A549 (cell line): ENCODE data around the gene ZFYVE28. TPM values are rescaled to one million over a fixed set of nuclear protein-coding genes. Genes with fewer than 3 reads are reported as not detected.

Source experiments
- ATAC-seq, 2 experiments: fragments of 200-7000 bp in 1 of 2; fragments of >200 bp in 1 of 2; cut with Nextera tagmentation in 1 of 2; cut with Tn5 transposase in 1 of 2; 3 replicates each; pipeline versions ENCODE4 v1.8.0 to v1.9.1; 2018 to 2020; ENCODE audit warnings: mild to moderate bottlenecking in 1 of 2, moderate library complexity in 1 of 2
- CTCF ChIA-PET: fragments of 300-600 bp; sonication (Branson Sonifier 250); formaldehyde crosslinking; extraction: SDS; loops from one replicate; lab custom pipeline; 2021; ENCODE audit warnings: antibody characterized with exemption, inconsistent platforms; lab: Yijun Ruan, JAX
- POLR2A ChIA-PET: fragments of 350-600 bp; formaldehyde crosslinking; extraction: SDS; loops from one replicate; lab custom pipeline; 2021; ENCODE audit warnings: antibody characterized with exemption, inconsistent platforms; lab: Yijun Ruan, JAX
- DNase-seq, 2 experiments: peaks; one replicate each; pipeline versions ENCODE4 v3.0.0 to v3.0.0-alpha.2; 2011 to 2016; ENCODE audit warnings: low read depth in 1 of 2, low spot score in 1 of 2
- FAIRE-seq: peaks from 2 replicates; lab custom pipeline; 2011; peaks lifted over from hg19 to GRCh38; lab: Jason Lieb, UNC
- H3K27ac ChIP-seq, 2 experiments: fragments of >200 bp; sonication (Bioruptor Twin); formaldehyde crosslinking; 3 replicates each; pipeline ENCODE4 v1.5.1; 2016 to 2017
- H3K4me1 ChIP-seq: fragments of >200 bp; sonication (Bioruptor Twin); formaldehyde crosslinking; 3 replicates; pipeline ENCODE4 v1.6.1; 2016
- H3K4me2 ChIP-seq: fragments of >200 bp; sonication (Bioruptor Twin); formaldehyde crosslinking; 3 replicates; pipeline ENCODE4 v1.6.1; 2016
- H3K4me3 ChIP-seq: fragments of >200 bp; sonication (Bioruptor Twin); formaldehyde crosslinking; 3 replicates; pipeline ENCODE4 v1.5.1; 2016
- H3K9me3 ChIP-seq: fragments of >200 bp; sonication (Bioruptor Twin); formaldehyde crosslinking; 3 replicates; pipeline ENCODE4 v1.6.1; 2016
- EHF ChIP-seq: fragments of 250-450 bp; sonication (Bioruptor Pico); IDR thresholded peaks from 2 replicates; pipeline ENCODE4 v1.5.0; 2020; ENCODE audit warnings: mild to moderate bottlenecking
- FOSL2 ChIP-seq, 2 experiments: fragments of 450-650 bp in 1 of 2; fragments of >200 bp in 1 of 2; sonication (Bioruptor Twin) in 1 of 2; formaldehyde crosslinking; IDR thresholded peaks; 2 replicates each; pipeline versions ENCODE4 v1.5.0 to v1.6.1; 2016 to 2020; ENCODE audit warnings: mild to moderate bottlenecking in 1 of 2, moderate library complexity in 1 of 2
- HDAC2 ChIP-seq: fragments of 200-600 bp; sonication (generic); IDR thresholded peaks from 2 replicates; pipeline ENCODE4 v1.6.1; 2016
- HES2 ChIP-seq: fragments of >200 bp; sonication (Bioruptor Twin); formaldehyde crosslinking; IDR thresholded peaks from 2 replicates; pipeline ENCODE4 v1.6.1; 2016
- HMGXB4 ChIP-seq: fragments of 250-450 bp; sonication (Bioruptor Pico); IDR thresholded peaks from 2 replicates; pipeline ENCODE4 v1.5.0; 2021; ENCODE audit warnings: mild to moderate bottlenecking, moderate library complexity, borderline replicate concordance
- JUN ChIP-seq, 2 experiments: fragments of >200 bp; sonication (Bioruptor Twin); formaldehyde crosslinking; IDR thresholded peaks; 2 replicates in 1 of 2; 3 replicates in 1 of 2; pipeline ENCODE4 v1.6.1; 2016 to 2017
- JUNB ChIP-seq: fragments of >200 bp; sonication (Bioruptor Twin); formaldehyde crosslinking; IDR thresholded peaks from 2 replicates; pipeline ENCODE4 v1.6.1; 2016
- KDM5A ChIP-seq: fragments of 200-600 bp; sonication (generic); IDR thresholded peaks from 2 replicates; pipeline ENCODE4 v1.6.1; 2016; ENCODE audit warnings: antibody characterized with exemption, mild to moderate bottlenecking
- MAFK ChIP-seq: fragments of 450-650 bp; IDR thresholded peaks from 2 replicates; pipeline ENCODE4 v1.6.1; 2014; ENCODE audit not compliant: partially characterized antibody
- MAZ ChIP-seq: fragments of 150-350 bp; IDR thresholded peaks from 2 replicates; pipeline ENCODE4 v1.6.1; 2014; ENCODE audit warnings: antibody characterized with exemption, low read depth, low read length, borderline replicate concordance
- MYC ChIP-seq: IDR thresholded peaks from 2 replicates; pipeline ENCODE4 v1.6.1; 2012; ENCODE audit warnings: mild to moderate bottlenecking, inconsistent platforms, low read length, improper control_type of control experiment, borderline replicate concordance
- RCOR1 ChIP-seq: fragments of 150-350 bp; IDR thresholded peaks from 2 replicates; pipeline ENCODE4 v1.6.1; 2014; ENCODE audit warnings: antibody characterized with exemption, low read length, low read depth
- SMC3 ChIP-seq: fragments of >200 bp; sonication (Bioruptor Twin); formaldehyde crosslinking; IDR thresholded peaks from 3 replicates; pipeline ENCODE4 v1.6.1; 2018; ENCODE audit warnings: inconsistent platforms
- ZC3H11A ChIP-seq: fragments of 450-650 bp; IDR thresholded peaks from 2 replicates; pipeline ENCODE4 v1.6.1; 2014; ENCODE audit warnings: antibody characterized with exemption, mild to moderate bottlenecking
- WGBS: methylation state at CpG from one replicate; pipeline ENCODE4 v1.1.6; 2017; ENCODE audit errors: missing lambda C conversion rate; 5-methylcytosine and 5-hydroxymethylcytosine counted together
- polyA plus RNA-seq, 4 experiments: library from polyadenylated mRNA; depleted of rRNA in 3 of 4; stranded (reverse); fragments of >200 nt; fragmentation: RNase III in 1 of 4; extraction: RNeasy Plus Mini Kit Qiagen cat#74134 plus additional on column Dnase treatment in 1 of 4; gene quantifications; 2 replicates in 3 of 4; 3 replicates in 1 of 4; pipeline ENCODE4 v1.2.3, GENCODE V29; 2011 to 2017
- TF ChIP-seq, protein P1 (sequence below): IDR thresholded peaks from 2 replicates; pipeline ENCODE4 v1.6.1; 2012
- TF ChIP-seq, protein P2 (sequence below): IDR thresholded peaks from 2 replicates; pipeline ENCODE4 v1.6.1; 2012
- TF ChIP-seq, protein P3 (sequence below): fragments of 200-600 bp; sonication (generic); IDR thresholded peaks from 2 replicates; pipeline ENCODE4 v1.6.1; 2016; ENCODE audit warnings: antibody characterized with exemption, mild to moderate bottlenecking, moderate library complexity

The ZFYVE28 gene
- polyA plus RNA-seq, 2 of the 4 experiments (the other 2 are of a cell fraction): 2.1 to 2.3 TPM

DNA sequence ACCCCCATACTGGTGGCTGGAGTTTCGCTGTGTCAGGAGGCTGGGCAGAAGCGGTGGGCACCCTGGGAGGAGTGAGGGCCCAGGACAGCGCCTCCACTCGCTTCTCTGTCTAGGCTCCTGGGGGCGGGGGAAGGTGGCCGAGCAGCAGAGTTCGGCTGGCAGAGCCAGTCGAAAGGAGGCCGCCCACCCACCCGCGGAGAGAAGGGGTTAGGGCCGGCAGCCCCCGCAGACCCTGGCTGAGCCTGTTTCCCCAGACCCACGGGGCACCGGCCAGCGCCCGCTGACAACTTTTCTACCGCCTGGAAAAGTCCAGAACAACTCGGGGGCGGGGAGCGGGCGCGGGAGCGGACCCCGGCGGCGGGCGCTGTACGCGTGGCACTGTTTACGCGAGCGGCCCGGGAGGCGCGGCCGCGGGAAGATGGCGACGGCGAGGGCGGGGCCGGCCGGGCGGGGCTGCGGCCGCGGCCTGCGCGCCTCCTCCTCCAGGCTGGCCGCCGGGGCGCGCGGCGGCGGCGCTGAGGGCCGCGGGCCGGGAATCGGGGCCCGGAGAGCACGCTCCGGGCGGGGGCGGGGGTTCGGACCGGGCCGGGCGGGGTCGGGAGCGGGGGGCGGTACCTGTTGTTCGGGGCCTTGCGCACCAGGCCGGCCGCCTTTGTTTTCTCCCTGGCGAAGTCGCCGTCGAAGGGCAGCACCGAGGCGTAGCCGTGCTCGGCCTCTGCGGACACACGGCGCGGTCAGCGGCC, 157.2 kb downstream of the ZFYVE28 start:
- ChIA-PET POLR2A (no interaction called here), CTCF (no interaction called here)
- H3K27ac ChIP-seq: peak overlapping the region; percentile 76 to 94
- peaks cover 6% of the 10 kb centered on the region; the same call in 1 of the 3 replicates for H3K4me1 ChIP-seq
- 18% methylated on average over 9 of the region's 91 CpGs for WGBS
- TF ChIP-seq ZC3H11A (no peak), HMGXB4 (CRISPR knock-in tag) (no peak)
- TF ChIP-seq, protein P1, sequence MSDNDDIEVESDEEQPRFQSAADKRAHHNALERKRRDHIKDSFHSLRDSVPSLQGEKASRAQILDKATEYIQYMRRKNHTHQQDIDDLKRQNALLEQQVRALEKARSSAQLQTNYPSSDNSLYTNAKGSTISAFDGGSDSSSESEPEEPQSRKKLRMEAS: peak; percentile 58
- FAIRE-seq: no peak
- peak overlapping the region; percentile 87 for H3K4me2 ChIP-seq
- peak in 1 of 2 experiments; percentile 44; a peak in 2 of 6 replicates for ATAC-seq
- H3K4me3 ChIP-seq: peak overlapping the region; percentile 75
- DNase-seq: peak; percentile 7 to 24
- no peaks in the 10 kb centered on the region for H3K9me3 ChIP-seq

GRCh38 chr4:2260344-2261109, 157.9 kb downstream of the ZFYVE28 start:
- ATAC-seq: no peak
- TF ChIP-seq EHF (CRISPR knock-in tag): no peak
- TF ChIP-seq JUNB: no peak
- no peak for TF ChIP-seq MYC
- TF ChIP-seq, protein P2, sequence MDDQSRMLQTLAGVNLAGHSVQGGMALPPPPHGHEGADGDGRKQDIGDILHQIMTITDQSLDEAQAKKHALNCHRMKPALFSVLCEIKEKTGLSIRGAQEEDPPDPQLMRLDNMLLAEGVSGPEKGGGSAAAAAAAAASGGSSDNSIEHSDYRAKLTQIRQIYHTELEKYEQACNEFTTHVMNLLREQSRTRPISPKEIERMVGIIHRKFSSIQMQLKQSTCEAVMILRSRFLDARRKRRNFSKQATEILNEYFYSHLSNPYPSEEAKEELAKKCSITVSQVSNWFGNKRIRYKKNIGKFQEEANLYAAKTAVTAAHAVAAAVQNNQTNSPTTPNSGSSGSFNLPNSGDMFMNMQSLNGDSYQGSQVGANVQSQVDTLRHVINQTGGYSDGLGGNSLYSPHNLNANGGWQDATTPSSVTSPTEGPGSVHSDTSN: no peak
- TF ChIP-seq FOSL2 (IDR thresholded peaks at IDR 0.05): no peak
- no peak for TF ChIP-seq FOSL2 (CRISPR knock-in tag; IDR thresholded peaks at IDR 0.05)
- TF ChIP-seq HDAC2: no peak
- no peak for TF ChIP-seq SMC3
- no peak for TF ChIP-seq RCOR1
- no peak for TF ChIP-seq MAZ
- FAIRE-seq: no peak
- no peak for DNase-seq
- Histone ChIP-seq H3K4me2 (peak overlapping the region; percentile 87), H3K27ac (peak overlapping the region; percentile 76 to 94), H3K4me1 (peaks cover 6% of the 10 kb centered on the region; the same call in 1 of the 3 replicates), H3K9me3 (no peaks in the 10 kb centered on the region), H3K4me3 (peak overlapping the region; percentile 75)
- ChIA-PET CTCF (no interaction called here), POLR2A (no interaction called here)
- WGBS: 73% methylated on average over 12 of the region's 23 CpGs

GRCh38 chr4:2259541-2260343, 158.7 kb downstream of the ZFYVE28 start:
- ChIA-PET CTCF (no interaction called here), POLR2A (no interaction called here)
- TF ChIP-seq KDM5A (no peak), JUNB (no peak), JUN (IDR thresholded peaks at IDR 0.05) (no peak), MAFK (no peak), HES2 (no peak)
- TF ChIP-seq, protein P3, sequence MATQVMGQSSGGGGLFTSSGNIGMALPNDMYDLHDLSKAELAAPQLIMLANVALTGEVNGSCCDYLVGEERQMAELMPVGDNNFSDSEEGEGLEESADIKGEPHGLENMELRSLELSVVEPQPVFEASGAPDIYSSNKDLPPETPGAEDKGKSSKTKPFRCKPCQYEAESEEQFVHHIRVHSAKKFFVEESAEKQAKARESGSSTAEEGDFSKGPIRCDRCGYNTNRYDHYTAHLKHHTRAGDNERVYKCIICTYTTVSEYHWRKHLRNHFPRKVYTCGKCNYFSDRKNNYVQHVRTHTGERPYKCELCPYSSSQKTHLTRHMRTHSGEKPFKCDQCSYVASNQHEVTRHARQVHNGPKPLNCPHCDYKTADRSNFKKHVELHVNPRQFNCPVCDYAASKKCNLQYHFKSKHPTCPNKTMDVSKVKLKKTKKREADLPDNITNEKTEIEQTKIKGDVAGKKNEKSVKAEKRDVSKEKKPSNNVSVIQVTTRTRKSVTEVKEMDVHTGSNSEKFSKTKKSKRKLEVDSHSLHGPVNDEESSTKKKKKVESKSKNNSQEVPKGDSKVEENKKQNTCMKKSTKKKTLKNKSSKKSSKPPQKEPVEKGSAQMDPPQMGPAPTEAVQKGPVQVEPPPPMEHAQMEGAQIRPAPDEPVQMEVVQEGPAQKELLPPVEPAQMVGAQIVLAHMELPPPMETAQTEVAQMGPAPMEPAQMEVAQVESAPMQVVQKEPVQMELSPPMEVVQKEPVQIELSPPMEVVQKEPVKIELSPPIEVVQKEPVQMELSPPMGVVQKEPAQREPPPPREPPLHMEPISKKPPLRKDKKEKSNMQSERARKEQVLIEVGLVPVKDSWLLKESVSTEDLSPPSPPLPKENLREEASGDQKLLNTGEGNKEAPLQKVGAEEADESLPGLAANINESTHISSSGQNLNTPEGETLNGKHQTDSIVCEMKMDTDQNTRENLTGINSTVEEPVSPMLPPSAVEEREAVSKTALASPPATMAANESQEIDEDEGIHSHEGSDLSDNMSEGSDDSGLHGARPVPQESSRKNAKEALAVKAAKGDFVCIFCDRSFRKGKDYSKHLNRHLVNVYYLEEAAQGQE: no peak
- Histone ChIP-seq H3K4me2 (peak overlapping the region; percentile 87; the same call in 2 of the 3 replicates), H3K4me3 (no peak overlapping the region), H3K9me3 (no peaks in the 10 kb centered on the region), H3K27ac (peak overlapping the region in 1 of 2 experiments; percentile 94; a peak in 2 of 6 replicates), H3K4me1 (peaks cover 6% of the 10 kb centered on the region; the same call in 1 of the 3 replicates)
- no peak for FAIRE-seq
- DNase-seq: no peak
- ATAC-seq: no peak
- no CpG with 5 or more reads among the region's 15 CpGs for WGBS
